HG03571 (cell line): Measurements from ENCODE around the gene PWWP2B.

ENCODE experiments used
- ATAC-seq: cut with Tn5 transposase; IDR thresholded peaks from one replicate; pipeline ENCODE4 v1.9.1; 2021; ENCODE audit not compliant: unreplicated experiment

PWWP2B gene

GRCh38 chr10:132406181-132406580 lies 9.2 kb downstream of the PWWP2B start:
- no peak for ATAC-seq

DNA sequence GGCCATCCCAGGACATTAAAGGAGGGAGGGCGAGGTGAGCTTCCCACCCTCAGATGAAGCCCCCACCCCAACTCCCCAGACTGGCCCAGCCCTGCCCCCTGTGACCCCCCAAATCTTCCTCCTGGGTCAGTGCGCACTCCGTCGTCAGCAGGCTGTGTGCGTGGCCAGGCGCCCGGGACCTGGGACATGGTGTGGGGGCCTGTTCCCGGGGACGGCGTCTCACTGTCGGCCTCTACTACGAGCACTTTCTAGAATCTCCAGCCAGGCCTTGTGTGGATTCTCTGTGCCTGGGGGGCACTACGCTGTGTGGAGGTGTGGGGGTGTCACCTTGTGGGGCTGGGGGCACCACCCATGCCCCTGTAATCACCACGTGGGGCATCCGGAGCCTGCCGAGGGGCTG lies 9.8 kb downstream of the PWWP2B start:
- no peak for ATAC-seq

- ATAC-seq = no peak
These were observed 10.3 kb downstream of the PWWP2B start for GRCh38 chr10:132407243-132407746.

- ATAC-seq = no peak
These were observed 10.9 kb downstream of the PWWP2B start for GRCh38 chr10:132407846-132408278.

DNA sequence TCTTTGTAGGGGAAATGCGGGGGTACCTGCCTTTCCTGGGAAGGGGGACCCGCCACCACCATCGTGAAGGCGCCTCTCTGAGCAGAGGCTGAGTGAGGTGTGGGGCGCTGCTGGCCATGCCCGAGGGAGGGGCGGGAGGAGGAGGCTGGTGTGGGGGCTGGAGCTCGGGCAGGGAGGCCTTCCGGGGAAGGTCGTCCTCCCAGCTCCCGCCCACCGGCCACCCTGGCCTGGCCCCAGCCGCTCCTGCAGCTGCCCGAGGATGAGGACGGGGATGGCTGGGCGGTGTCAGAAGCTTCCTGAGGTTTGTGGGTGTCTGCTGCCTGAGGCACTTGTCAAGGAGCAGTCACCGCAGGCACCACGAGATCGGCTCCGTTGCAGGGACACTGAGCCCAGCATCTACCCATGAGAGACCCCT lies 11.4 kb downstream of the PWWP2B start:
- no peak for ATAC-seq

GRCh38 chr10:132408823-132409666 lies 12.0 kb downstream of the PWWP2B start:
- ATAC-seq = no peak

- no peak for ATAC-seq
These were observed 12.6 kb downstream of the PWWP2B start for GRCh38 chr10:132409667-132410028.

DNA sequence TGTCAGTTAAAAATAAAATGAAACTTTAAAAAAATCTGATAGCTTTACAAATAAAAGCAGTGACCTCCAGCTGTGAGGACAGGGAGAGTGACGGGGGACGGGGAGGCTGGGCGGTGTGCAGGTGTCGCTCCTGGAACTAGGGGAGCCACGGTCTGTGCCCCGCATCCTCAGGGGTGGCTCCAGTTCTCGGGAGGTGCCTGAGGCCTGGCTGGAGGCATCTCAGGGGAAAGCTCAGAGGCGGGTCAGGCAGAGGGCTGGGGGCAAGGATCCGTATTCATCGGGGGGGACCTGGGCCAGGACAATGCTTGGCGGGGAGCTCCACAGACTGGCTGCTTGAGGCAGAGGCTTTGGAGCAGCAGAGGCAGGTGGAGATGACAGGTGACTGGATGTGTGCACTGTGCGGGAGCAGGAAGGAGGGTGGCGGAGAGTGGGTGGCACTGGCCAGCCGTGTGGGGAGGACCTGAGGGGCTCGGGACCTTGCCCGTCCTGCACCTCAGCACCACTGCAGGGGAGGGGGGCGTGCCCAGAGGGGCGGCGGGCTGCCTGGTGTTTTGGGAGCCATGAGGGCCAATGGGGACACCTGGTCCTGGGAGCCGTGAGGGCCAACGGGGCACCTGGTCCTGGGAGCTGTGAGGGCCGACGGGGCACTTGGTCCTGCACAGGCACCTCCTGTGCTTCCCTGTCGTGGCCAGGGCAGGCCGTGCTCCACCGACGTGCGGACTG lies 13.2 kb downstream of the PWWP2B start:
- ATAC-seq = no peak

GRCh38 chr10:132410779-132411532 lies 14.0 kb downstream of the PWWP2B start:
- no peak for ATAC-seq

DNA sequence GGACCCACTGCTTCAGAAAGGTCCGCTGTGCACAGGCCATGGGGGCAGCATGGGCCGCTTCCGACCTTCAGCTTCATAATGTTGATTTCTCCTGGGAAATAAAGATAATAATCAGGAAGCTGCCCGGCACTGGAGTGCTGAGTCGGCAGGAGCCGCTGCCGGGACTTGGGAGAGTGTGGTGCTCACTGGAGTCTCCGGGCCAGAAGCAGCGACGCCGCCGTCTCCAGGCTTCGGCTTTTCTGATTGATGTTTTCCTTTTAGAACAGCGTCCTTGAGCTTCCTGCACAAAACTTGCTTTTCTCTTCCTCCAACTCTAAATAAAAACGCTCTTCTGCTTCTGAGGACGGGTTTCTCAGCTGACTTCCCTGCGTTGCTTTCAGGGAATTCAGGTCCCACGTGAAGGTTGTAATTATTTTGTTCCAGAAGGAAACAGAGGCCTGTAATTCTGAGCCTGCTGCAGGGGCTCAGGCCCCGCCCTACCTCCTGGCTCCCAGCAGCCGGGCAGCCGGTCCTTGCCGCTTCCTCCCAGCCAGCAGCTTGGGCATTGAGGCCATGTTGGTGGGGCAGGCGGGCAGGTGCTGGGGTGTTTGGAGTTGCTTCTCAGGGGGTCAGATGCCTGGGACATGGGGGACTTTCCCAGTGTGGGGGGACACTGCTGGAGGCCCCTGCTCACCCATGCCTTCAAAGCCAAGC lies 14.7 kb downstream of the PWWP2B start:
- no peak for ATAC-seq

- ATAC-seq = no peak
These were observed 15.6 kb downstream of the PWWP2B start for GRCh38 chr10:132412316-132413192.

DNA sequence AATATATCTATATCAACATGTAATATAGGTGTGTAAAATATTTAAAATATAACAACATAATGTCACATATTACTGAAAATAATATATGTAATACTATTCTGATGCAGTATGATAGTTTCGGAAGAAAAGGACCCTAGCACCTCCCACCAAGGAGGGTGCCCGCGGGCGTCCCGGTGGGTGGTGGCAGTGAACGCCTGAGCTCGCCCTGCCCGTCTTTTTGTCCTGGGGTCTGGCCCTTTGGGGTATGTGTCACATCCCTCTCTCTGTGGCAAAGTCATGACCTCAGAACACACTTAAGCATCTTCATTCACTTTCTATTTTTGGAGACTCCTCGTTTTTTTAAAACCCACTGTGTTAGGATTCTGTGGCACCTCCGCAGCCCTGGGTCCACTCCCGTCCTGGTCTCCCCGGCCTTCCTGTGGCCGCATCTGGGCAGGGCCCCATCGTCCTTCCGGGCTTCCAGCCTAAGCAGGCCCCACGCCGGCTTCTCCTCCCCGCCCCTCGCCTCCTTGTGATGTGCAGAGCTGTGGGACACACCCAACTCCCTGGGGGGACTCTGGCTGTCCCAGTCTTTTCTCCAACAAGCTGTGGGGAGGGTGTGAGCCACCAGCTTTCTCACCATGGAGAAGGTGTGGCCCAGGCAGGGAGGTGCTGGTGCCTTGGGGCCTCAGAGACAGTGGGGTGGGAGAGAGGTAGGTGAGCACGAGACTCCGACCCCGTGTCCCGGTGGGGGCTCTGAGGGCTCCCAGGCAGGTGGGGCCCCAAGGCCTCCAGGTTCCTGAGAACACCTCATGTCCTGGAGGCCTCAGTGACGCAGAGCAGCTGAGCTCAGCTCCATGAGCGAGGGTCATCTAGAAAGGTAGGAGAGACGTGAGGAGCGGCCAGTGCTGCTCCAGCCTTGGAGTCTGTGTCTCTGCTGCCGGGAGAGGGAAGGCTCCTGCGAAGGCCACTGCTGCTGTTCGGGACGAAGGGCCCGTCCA lies 16.5 kb downstream of the PWWP2B start:
- ATAC-seq = no peak

DNA sequence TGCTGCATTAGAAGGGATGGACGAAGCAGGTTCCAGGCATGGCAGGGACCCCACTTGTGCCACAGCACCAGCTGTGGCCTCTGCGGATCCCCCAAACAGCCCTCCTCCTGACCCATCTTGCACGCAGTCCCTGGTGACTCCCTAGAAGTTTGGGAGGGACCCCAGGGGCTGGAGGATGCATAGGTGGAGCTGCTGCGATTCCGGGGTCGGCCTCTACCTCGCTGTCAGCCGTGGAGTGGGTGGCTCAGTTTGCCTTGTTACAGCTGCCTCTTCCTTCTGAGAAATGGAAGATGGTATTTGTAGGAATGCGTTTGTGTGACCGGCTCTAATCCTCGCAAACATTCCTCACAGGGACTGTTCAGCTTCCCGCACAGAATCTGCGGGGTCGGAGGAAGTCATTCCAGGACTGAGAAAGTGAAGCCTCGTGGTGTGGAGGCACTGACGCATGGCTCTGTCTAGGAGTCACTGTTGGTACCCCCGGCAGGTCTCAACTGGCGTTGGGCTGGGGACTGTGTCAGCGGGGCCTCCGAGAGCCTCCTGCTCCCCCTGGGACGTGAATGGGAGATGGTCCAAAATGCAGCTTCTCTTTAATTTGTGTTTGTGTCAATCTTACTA lies 17.5 kb downstream of the PWWP2B start:
- no peak for ATAC-seq

DNA sequence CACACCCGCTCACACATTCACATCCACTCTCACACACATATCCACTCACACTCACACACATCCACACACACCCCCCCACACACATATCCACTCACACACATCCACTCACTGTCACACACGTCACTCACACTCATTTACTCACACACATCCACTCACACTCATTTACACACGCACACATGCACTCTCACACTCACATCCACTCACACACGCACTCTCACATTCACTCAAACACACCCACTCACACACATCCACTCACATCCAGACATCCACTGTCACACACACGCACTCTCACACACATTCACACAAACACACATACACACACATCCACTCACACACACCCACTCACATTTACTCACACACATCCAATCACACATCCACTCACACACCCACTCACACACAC lies 18.3 kb downstream of the PWWP2B start:
- no peak for ATAC-seq

GRCh38 chr10:132415956-132416355 lies 19.0 kb downstream of the PWWP2B start:
- no peak for ATAC-seq

DNA sequence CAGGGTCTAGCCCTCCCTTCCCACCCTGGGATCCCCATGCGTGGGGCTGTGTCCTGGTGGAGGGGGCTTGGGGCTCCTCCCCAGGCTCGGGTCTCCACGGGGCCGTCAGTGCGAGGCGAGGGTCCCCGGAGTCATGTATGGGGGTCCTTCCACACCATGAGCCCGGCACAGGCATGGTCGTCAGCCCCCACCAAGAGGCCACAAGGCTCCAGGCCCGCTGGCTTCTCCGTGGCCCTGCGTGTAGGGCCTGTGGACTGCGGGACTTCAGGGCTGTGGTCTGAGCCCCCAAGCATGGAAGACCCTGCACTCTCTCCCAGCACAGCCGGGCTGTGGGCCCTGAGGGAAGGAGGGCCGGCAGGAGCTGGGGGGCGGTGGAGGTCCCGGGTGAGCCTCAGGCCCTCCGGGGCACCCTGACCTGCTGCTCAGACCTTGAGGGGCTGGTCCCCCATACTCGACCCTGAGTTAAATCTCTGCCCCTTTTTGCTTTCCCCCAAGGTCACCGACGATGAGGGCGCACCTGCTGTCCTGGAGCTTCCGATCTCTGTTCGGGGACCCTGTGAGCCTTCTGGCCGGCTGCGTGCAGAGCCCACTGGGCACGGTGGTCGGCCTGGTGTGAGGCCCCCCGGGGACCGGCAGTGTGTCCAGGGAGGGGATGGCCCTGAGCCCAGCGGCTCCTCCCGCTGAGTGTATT lies 19.7 kb downstream of the PWWP2B start:
- ATAC-seq = no peak

DNA sequence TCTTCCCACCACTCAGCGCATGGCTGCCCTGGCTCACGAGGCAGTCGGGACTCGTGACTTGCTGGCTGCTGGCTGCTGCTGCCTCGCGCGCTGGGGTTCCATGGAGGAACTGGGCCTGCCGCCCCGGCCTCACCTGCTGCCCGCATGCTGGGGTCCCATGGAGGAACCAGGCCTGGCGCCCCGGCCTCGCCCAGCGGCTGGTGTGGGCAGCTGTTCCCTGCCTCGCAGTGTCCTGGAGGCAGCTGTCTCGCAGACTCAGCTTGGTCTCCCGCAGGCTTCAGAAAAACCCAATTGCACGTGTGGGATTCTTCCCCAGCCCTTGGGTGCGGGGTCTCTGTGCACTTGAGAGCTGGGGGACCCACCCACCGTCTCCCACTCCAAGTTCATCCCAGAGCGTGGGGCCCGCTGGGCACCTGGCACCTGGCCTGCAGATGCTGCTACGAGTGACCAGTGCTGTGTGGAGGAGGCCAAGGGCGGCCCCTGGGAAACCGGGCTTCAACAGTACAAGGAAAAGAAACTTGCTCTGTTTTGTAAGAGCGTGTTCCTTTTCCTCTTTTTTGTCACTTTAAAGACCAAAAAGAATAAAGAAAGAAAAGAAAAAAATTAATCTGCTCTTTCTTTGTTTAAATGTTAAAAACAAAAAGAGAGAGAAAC lies 20.4 kb downstream of the PWWP2B start:
- no peak for ATAC-seq
